ENCODE data around the gene SLC8B1.

SLC8B1 gene

DNA sequence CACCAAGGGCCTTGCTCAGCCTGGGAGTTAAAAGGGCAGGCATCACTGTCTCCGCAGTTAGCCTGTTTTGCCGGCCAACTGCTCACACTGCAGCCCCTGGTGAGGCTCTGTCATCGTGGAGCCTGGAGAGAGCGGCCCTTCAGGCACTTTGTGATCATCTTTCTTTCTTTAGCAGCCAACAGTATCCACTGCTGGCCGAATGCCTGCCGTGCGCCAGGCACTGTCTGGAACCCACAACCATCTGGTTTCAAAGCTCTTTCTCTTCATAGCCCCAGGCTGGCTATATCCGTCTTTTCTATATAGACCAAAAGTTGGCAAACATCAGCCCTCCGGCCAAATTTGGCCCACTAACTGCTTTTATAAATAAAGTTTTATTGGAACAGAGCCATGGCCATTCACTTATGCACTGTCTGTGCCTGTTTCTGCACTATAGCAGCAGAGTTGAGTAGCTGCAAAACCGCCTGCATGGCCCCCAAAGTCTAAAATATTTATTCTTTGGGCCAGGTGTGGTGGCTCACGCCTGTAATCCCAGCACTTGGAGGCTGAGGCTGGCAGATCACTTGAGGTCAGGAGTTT lies 29.5 kb downstream of the SLC8B1 start:
- Histone ChIP-seq H3K79me1 (ENCODE audit: low read length) (no peaks in the 10 kb centered on the region), H3K9ac (ENCODE audit: low read length) (no peak overlapping the region), H3K27me3 (ENCODE audit: insufficient read depth, low read length) (no peaks in the 10 kb centered on the region), H4K91ac (ENCODE audit: low read depth, low read length) (no peak overlapping the region), H3K79me2 (ENCODE audit: control insufficient read depth, insufficient read depth, low read length, poor library complexity) (no peaks in the 10 kb centered on the region), H4K8ac (ENCODE audit: low read depth, low read length) (no peak overlapping the region), H2AK5ac (ENCODE audit: low read length) (no peak overlapping the region), H2BK5ac (ENCODE audit: low read depth, low read length, poor library complexity) (no peak overlapping the region), H4K12ac (ENCODE audit: low read depth, low read length) (no peak overlapping the region), H2BK120ac (ENCODE audit: insufficient read depth, low read length, poor library complexity) (no peak overlapping the region), H3K27ac (ENCODE audit: low read depth, low read length) (no peak overlapping the region), H3K4me1 (ENCODE audit: control insufficient read depth in 1 of 2, insufficient read depth in 2 of 2, low read length in 2 of 2) (peaks cover 3 to 9% of the 10 kb centered on the region in 2 experiments), H3K18ac (ENCODE audit: low read length) (no peak overlapping the region), H2AFZ (ENCODE audit: insufficient read depth, low read length, poor library complexity) (no peak overlapping the region), H3K9me3 (ENCODE audit: insufficient read depth, low read depth, low read length) (no peaks in the 10 kb centered on the region), H3K4me3 (ENCODE audit: low read depth, low read length) (no peak overlapping the region), H3K4ac (ENCODE audit: low read depth, low read length) (no peak overlapping the region), H2BK12ac (ENCODE audit: low read length) (no peak overlapping the region), H3K36me3 (ENCODE audit: control insufficient read depth in 1 of 2, insufficient read depth in 2 of 2, low read length in 2 of 2) (peaks cover 3 to 9% of the 10 kb centered on the region in 2 experiments), H3K23ac (ENCODE audit: low read length) (no peak overlapping the region), H3K14ac (ENCODE audit: low read length) (no peak overlapping the region), H3K4me2 (ENCODE audit: low read length) (no peak overlapping the region)
- WGBS (ENCODE audit: extremely low coverage, insufficient coverage, insufficient read length) = no CpG with 5 or more reads among the region's 11 CpGs
- no peak for DNase-seq

DNA sequence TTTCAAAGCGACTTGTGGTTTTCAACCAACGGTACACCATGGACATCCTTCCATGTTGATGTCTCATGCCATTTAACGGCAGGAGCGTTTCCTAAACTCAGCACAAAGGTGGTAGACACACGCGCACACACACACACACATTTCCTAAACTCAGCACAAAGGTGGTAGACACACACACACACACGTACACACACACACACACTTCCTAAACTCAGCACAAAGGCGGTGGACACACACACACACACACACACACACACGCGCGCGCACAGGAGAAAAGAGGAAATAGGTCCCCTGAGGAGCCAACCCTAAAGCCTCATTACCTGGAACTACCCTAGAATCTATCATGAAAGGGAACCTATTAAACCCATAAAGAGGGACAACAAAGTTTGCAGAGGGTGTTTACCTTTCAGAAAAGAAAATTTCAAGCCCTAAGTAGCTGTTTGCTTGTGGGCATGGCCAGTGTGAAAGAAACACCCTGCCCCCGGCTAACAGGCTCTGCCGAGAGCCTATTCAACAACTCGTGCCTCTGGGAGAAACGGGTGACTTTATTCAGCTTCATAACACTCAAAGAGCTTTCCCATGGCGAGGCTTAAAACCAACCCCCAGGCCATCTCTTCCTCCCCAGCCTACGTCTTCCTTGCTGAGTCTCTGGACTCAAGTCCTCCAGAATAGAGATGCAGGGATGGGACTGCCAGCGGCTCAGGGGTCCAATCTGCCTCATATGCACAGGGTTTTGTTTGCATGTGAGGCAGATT lies 31.8 kb downstream of the SLC8B1 start:
- Histone ChIP-seq H4K12ac (ENCODE audit: low read depth, low read length) (no peak overlapping the region), H3K36me3 (ENCODE audit: control insufficient read depth in 1 of 2, insufficient read depth in 2 of 2, low read length in 2 of 2) (peaks cover 3 to 7% of the 10 kb centered on the region in 2 experiments), H3K14ac (ENCODE audit: low read length) (no peak overlapping the region), H2BK120ac (ENCODE audit: insufficient read depth, low read length, poor library complexity) (no peak overlapping the region), H3K27me3 (ENCODE audit: insufficient read depth, low read length) (no peaks in the 10 kb centered on the region), H3K4me1 (ENCODE audit: control insufficient read depth in 1 of 2, insufficient read depth in 2 of 2, low read length in 2 of 2) (peaks cover 18 to 24% of the 10 kb centered on the region in 2 experiments), H3K18ac (ENCODE audit: low read length) (no peak overlapping the region), H3K4me3 (ENCODE audit: low read depth, low read length) (no peak overlapping the region), H3K79me1 (ENCODE audit: low read length) (peaks cover 10% of the 10 kb centered on the region), H3K27ac (ENCODE audit: low read depth, low read length) (no peak overlapping the region), H3K9ac (ENCODE audit: low read length) (no peak overlapping the region), H3K4ac (ENCODE audit: low read depth, low read length) (no peak overlapping the region), H3K79me2 (ENCODE audit: control insufficient read depth, insufficient read depth, low read length, poor library complexity) (peaks cover 6% of the 10 kb centered on the region), H2AK5ac (ENCODE audit: low read length) (no peak overlapping the region), H4K8ac (ENCODE audit: low read depth, low read length) (no peak overlapping the region), H2BK5ac (ENCODE audit: low read depth, low read length, poor library complexity) (no peak overlapping the region), H3K23ac (ENCODE audit: low read length) (no peak overlapping the region), H4K91ac (ENCODE audit: low read depth, low read length) (no peak overlapping the region), H3K9me3 (ENCODE audit: insufficient read depth, low read depth, low read length) (no peaks in the 10 kb centered on the region), H3K4me2 (ENCODE audit: low read length) (no peak overlapping the region), H2BK12ac (ENCODE audit: low read length) (no peak overlapping the region), H2AFZ (ENCODE audit: insufficient read depth, low read length, poor library complexity) (no peak overlapping the region)
- WGBS (ENCODE audit: extremely low coverage, insufficient coverage, insufficient read length) = no CpG with 5 or more reads among the region's 19 CpGs
- DNase-seq = no peak

DNA sequence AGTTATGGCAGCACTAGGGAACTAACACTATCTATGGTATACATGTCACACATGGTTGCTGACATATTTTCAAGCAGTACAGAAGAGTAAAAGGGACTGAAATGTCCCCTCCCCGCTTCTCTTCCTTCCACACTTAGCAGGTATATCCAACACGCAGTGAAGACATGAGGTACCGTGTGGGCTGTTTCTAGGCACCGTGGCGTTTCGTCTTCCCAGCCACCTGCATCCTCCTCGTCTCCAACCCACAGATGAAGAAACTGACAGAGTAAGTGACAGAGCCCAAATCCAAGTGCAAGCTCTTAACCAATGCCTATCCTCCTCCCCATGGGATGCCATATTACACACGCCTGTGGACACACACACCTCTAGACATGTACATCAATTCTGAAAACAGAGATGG lies 32.4 kb downstream of the SLC8B1 start:
- no peak overlapping the region for H3K4ac ChIP-seq (ENCODE audit: low read depth, low read length)
- H4K8ac ChIP-seq (ENCODE audit: low read depth, low read length) = no peak overlapping the region
- peaks cover 1 to 9% of the 10 kb centered on the region in 2 experiments for H3K36me3 ChIP-seq (ENCODE audit: control insufficient read depth in 1 of 2, insufficient read depth in 2 of 2, low read length in 2 of 2)
- H3K27ac ChIP-seq (ENCODE audit: low read depth, low read length) = no peak overlapping the region
- no peak overlapping the region for H4K12ac ChIP-seq (ENCODE audit: low read depth, low read length)
- no peak overlapping the region for H2AK5ac ChIP-seq (ENCODE audit: low read length)
- H2AFZ ChIP-seq (ENCODE audit: insufficient read depth, low read length, poor library complexity) = no peak overlapping the region
- H3K18ac ChIP-seq (ENCODE audit: low read length) = no peak overlapping the region
- H3K23ac ChIP-seq (ENCODE audit: low read length) = no peak overlapping the region
- H3K4me2 ChIP-seq (ENCODE audit: low read length) = no peak overlapping the region
- no CpG with 5 or more reads among the region's 8 CpGs for WGBS (ENCODE audit: extremely low coverage, insufficient coverage, insufficient read length)
- peaks cover 18 to 24% of the 10 kb centered on the region in 2 experiments for H3K4me1 ChIP-seq (ENCODE audit: control insufficient read depth in 1 of 2, insufficient read depth in 2 of 2, low read length in 2 of 2)
- no peak overlapping the region for H4K91ac ChIP-seq (ENCODE audit: low read depth, low read length)
- no peaks in the 10 kb centered on the region for H3K9me3 ChIP-seq (ENCODE audit: insufficient read depth, low read depth, low read length)
- no peak overlapping the region for H2BK120ac ChIP-seq (ENCODE audit: insufficient read depth, low read length, poor library complexity)
- no peak for DNase-seq
- peaks cover 6% of the 10 kb centered on the region for H3K79me2 ChIP-seq (ENCODE audit: control insufficient read depth, insufficient read depth, low read length, poor library complexity)
- no peaks in the 10 kb centered on the region for H3K27me3 ChIP-seq (ENCODE audit: insufficient read depth, low read length)
- no peak overlapping the region for H3K9ac ChIP-seq (ENCODE audit: low read length)
- no peak overlapping the region for H3K4me3 ChIP-seq (ENCODE audit: low read depth, low read length)
- no peak overlapping the region for H3K14ac ChIP-seq (ENCODE audit: low read length)
- H2BK5ac ChIP-seq (ENCODE audit: low read depth, low read length, poor library complexity) = no peak overlapping the region
- no peak overlapping the region for H2BK12ac ChIP-seq (ENCODE audit: low read length)
- H3K79me1 ChIP-seq (ENCODE audit: low read length) = peaks cover 10% of the 10 kb centered on the region

DNA sequence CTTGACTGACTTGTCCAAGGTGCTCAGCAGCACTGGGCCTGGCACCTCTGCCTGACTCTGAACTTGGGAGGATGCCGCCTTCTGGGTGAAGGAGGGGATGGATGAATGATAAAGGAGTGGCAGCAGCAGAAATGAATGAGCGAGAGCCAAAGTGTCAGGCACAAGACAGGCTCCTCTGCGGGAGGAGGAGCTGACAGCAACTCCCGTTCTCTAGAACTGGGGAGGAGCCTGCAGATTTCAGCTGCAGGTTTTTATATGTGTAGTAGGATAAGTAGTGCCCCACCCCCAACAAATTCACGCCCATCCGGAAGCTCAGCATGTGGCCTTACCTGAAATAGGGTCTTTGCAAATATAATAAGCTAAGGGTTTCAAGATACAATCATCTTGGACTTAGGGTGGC lies 33.1 kb downstream of the SLC8B1 start:
- H3K14ac ChIP-seq (ENCODE audit: low read length) = no peak overlapping the region
- no peak overlapping the region for H3K9ac ChIP-seq (ENCODE audit: low read length)
- no peak overlapping the region for H4K12ac ChIP-seq (ENCODE audit: low read depth, low read length)
- H3K27ac ChIP-seq (ENCODE audit: low read depth, low read length) = no peak overlapping the region
- H2BK12ac ChIP-seq (ENCODE audit: low read length) = no peak overlapping the region
- H3K79me1 ChIP-seq (ENCODE audit: low read length) = peaks cover 10% of the 10 kb centered on the region
- no peak overlapping the region for H3K4ac ChIP-seq (ENCODE audit: low read depth, low read length)
- no peak overlapping the region for H2BK5ac ChIP-seq (ENCODE audit: low read depth, low read length, poor library complexity)
- no peaks in the 10 kb centered on the region for H3K27me3 ChIP-seq (ENCODE audit: insufficient read depth, low read length)
- H3K18ac ChIP-seq (ENCODE audit: low read length) = no peak overlapping the region
- peaks cover 6% of the 10 kb centered on the region for H3K79me2 ChIP-seq (ENCODE audit: control insufficient read depth, insufficient read depth, low read length, poor library complexity)
- no peak overlapping the region for H2AFZ ChIP-seq (ENCODE audit: insufficient read depth, low read length, poor library complexity)
- WGBS (ENCODE audit: extremely low coverage, insufficient coverage, insufficient read length) = no CpG with 5 or more reads among the region's 6 CpGs
- H4K8ac ChIP-seq (ENCODE audit: low read depth, low read length) = no peak overlapping the region
- H3K23ac ChIP-seq (ENCODE audit: low read length) = no peak overlapping the region
- H2AK5ac ChIP-seq (ENCODE audit: low read length) = peak overlapping the region; percentile 19
- H3K4me2 ChIP-seq (ENCODE audit: low read length) = no peak overlapping the region
- H3K4me3 ChIP-seq (ENCODE audit: low read depth, low read length) = no peak overlapping the region
- peaks cover 0 to 13% of the 10 kb centered on the region in 2 experiments for H3K36me3 ChIP-seq (ENCODE audit: control insufficient read depth in 1 of 2, insufficient read depth in 2 of 2, low read length in 2 of 2)
- no peak overlapping the region for H2BK120ac ChIP-seq (ENCODE audit: insufficient read depth, low read length, poor library complexity)
- DNase-seq = no peak
- peaks cover 18 to 24% of the 10 kb centered on the region in 2 experiments for H3K4me1 ChIP-seq (ENCODE audit: control insufficient read depth in 1 of 2, insufficient read depth in 2 of 2, low read length in 2 of 2)
- H4K91ac ChIP-seq (ENCODE audit: low read depth, low read length) = no peak overlapping the region
- no peaks in the 10 kb centered on the region for H3K9me3 ChIP-seq (ENCODE audit: insufficient read depth, low read depth, low read length)

All from trophoblast cell (in vitro differentiated cells and primary cell).